ENCODE results near the gene BCLAF1.

BCLAF1 gene

DNA sequence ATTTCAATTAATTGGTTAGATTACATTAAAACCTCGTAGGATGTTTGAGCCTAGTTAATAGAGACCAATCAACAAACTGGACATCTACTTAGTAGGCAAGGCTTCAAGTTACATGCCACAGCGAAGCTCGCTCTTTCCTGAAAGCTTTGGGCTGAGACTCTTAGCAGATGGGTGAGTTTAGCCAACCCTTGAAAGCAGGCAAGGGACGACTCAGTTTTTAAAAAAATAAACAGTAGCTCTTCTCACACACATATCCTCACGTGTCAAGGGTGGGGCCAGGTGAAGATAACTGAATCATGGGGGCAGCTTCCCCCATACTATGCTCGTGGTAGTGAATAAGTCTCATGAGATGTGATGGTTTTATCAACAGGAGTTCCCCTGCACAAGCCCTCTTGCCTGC is 40.3 kb downstream of the BCLAF1 start:
- TF ChIP-seq, protein P1, sequence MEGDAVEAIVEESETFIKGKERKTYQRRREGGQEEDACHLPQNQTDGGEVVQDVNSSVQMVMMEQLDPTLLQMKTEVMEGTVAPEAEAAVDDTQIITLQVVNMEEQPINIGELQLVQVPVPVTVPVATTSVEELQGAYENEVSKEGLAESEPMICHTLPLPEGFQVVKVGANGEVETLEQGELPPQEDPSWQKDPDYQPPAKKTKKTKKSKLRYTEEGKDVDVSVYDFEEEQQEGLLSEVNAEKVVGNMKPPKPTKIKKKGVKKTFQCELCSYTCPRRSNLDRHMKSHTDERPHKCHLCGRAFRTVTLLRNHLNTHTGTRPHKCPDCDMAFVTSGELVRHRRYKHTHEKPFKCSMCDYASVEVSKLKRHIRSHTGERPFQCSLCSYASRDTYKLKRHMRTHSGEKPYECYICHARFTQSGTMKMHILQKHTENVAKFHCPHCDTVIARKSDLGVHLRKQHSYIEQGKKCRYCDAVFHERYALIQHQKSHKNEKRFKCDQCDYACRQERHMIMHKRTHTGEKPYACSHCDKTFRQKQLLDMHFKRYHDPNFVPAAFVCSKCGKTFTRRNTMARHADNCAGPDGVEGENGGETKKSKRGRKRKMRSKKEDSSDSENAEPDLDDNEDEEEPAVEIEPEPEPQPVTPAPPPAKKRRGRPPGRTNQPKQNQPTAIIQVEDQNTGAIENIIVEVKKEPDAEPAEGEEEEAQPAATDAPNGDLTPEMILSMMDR (IDR thresholded peaks at IDR 0.05; ENCODE audit: extremely low read depth, insufficient read depth, missing control alignments) = no peak
- in situ Hi-C loops (cut with MboI; ENCODE audit: low pct_unique_long_range_greater_than_20kb, low sequenced_read_pairs, unreplicated experiment) = no loop called here
- DNase-seq (ENCODE audit: low spot score) = no peak

DNA sequence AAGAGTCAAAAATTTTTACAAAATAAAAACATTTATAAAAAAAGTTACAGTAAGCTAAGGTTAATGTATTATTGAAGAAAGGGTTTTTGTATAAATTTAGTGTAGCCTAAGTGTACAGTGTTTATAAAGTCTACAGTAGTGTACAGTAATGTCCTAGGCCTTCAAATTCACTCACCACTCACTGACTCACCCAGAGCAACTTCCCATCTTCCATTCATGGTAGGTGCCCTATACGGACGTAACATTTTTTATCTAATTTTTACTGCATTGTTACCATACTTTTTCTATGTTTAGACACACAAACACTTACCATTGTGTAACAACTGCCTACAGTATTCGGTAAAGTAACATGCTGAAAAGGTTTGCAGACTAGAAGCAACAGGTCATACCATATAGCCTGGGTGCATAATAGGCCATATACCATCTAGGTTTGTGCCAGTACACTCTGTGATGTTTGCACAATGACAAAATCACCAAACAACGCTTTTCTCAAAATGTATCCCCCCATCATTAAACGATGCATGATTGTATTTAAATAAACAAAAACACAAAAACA is 45.5 kb downstream of the BCLAF1 start:
- no peak for DNase-seq (ENCODE audit: low spot score)
- TF ChIP-seq, protein P1 (IDR thresholded peaks at IDR 0.05; ENCODE audit: extremely low read depth, insufficient read depth, missing control alignments) = no peak
- in situ Hi-C loops (cut with MboI; ENCODE audit: low pct_unique_long_range_greater_than_20kb, low sequenced_read_pairs, unreplicated experiment) = no loop called here

DNA sequence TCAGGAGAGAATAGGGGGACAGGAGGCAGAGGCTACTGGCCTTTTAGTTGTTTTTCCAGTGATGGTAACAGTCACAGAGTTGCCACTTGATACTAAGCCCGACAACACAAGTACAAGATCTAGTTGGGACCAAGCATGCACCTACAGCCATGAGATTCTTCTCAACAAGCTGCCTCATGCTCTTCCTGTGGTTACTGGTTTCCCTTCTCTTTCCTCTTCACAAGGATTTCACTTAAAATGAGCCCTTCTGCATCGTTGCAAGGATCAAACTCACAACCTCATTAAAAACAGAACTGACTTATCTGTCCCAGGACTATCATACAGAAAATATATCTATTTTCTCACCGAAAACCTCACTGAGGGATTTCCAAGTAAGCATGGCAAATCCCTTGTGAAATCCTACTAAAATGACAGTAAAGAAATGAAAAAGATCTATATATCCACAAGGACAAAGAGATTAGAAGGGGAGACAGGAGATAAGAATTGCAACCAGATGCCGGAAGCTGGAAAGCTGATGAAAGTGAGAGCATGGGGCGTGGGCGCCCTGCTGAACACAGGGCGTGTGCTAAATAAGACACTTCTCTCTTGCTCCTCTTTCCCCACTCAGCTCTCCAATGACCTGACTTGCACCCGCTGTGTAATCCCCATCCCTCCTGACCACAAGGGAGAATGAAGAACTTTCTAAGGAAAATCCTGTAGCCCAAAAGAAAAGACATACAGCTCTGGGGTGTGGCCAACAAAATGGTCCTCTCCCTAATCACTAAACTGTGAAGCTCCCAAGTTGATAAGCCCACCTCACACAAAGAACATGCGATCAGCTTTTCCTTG is 53.0 kb downstream of the BCLAF1 start:
- no peak for DNase-seq (ENCODE audit: low spot score)
- TF ChIP-seq, protein P1 (IDR thresholded peaks at IDR 0.05; ENCODE audit: extremely low read depth, insufficient read depth, missing control alignments) = no peak
- in situ Hi-C loops (cut with MboI; ENCODE audit: low pct_unique_long_range_greater_than_20kb, low sequenced_read_pairs, unreplicated experiment) = no loop called here

DNA sequence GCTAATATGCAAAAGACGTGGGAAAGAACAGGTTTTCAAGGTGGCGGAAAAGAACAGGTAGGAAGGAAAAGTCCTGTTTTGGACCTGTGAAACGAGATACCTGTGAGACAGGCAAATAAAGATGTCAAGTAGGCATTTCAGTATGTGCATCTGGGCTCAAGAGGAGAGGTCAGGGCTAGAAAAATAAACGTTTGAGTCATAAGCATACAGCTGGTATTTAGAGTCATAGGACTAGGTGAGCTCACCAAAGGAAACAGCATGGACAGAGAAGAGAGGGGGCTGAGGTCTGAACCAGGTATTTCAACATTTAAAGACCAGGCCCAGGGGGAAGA is 54.4 kb downstream of the BCLAF1 start:
- in situ Hi-C loops (cut with MboI; ENCODE audit: low pct_unique_long_range_greater_than_20kb, low sequenced_read_pairs, unreplicated experiment) = no loop called here
- DNase-seq (ENCODE audit: low spot score) = no peak
- TF ChIP-seq, protein P1 (IDR thresholded peaks at IDR 0.05; ENCODE audit: extremely low read depth, insufficient read depth, missing control alignments) = no peak

DNA sequence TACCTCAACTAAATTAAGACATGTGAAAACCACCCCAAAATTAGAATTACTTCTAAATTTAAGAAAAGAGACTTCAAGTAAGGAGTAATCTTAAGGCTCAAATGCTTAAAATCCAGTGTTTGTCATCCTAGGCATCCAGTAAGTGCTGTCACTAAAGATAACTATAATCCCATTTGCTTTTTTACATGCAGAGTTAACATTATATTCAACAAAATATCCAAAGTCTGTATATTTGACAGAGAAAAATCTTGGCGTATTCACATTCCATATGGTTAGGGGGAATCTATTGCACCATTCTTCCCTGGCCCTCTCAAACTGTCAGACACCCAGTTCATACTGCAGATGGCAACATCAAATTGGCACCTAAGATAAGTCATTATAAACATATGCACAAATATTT is 56.9 kb downstream of the BCLAF1 start:
- in situ Hi-C loops (cut with MboI; ENCODE audit: low pct_unique_long_range_greater_than_20kb, low sequenced_read_pairs, unreplicated experiment) = no loop called here
- DNase-seq (ENCODE audit: low spot score) = no peak

DNA sequence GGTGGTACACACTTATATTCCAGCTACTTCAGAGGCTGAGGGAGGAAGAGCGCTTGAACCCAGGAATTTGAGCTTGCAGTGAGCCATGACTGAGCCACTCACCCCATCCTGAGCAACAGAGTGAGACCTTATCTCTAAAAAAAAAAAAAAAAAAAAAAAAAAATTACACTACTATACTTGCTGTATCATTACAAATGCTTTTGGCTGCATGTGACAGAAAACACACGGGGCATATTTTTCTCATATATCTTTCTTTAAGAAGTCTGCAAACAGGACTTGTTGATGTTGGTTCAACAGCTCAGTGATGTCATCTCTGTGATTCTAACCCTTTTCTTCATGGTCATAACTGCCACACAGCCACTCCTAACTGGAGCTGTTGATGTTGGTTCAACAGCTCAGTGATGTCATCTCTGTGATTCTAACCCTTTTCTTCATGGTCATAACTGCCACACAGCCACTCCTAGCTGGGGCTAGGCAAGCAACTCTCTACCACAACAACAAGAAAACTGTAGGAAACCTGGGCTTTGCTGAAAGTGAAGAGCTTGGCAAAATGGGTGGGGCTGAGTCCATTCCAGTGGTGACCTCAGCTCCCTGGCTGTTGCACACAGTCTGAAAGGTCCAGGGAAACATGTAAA is 59.3 kb downstream of the BCLAF1 start:
- TF ChIP-seq, protein P1 (IDR thresholded peaks at IDR 0.05; ENCODE audit: extremely low read depth, insufficient read depth, missing control alignments) = no peak
- DNase-seq (ENCODE audit: low spot score) = no peak
- in situ Hi-C loops (cut with MboI; ENCODE audit: low pct_unique_long_range_greater_than_20kb, low sequenced_read_pairs, unreplicated experiment) = no loop called here

More for the DNA sequence above, 56.9 kb downstream of the BCLAF1 start:
- TF ChIP-seq, protein P1 (IDR thresholded peaks at IDR 0.05; ENCODE audit: extremely low read depth, insufficient read depth, missing control alignments) = no peak
